A549 (cell line): ENCODE data around the gene FAAH2. TPM values are rescaled to one million over a fixed set of nuclear protein-coding genes. Genes with fewer than 3 reads are reported as not detected.

ENCODE experiments used
- ATAC-seq, 2 experiments: fragments of 200-7000 bp in 1 of 2; fragments of >200 bp in 1 of 2; cut with Nextera tagmentation in 1 of 2; cut with Tn5 transposase in 1 of 2; 3 replicates each; pipeline versions ENCODE4 v1.8.0 to v1.9.1; 2018 to 2020; ENCODE audit warnings: mild to moderate bottlenecking in 1 of 2, moderate library complexity in 1 of 2
- CTCF ChIA-PET: fragments of 300-600 bp; sonication (Branson Sonifier 250); formaldehyde crosslinking; extraction: SDS; loops from one replicate; lab custom pipeline; 2021; ENCODE audit warnings: antibody characterized with exemption, inconsistent platforms; lab: Yijun Ruan, JAX
- POLR2A ChIA-PET: fragments of 350-600 bp; formaldehyde crosslinking; extraction: SDS; loops from one replicate; lab custom pipeline; 2021; ENCODE audit warnings: antibody characterized with exemption, inconsistent platforms; lab: Yijun Ruan, JAX
- DNase-seq, 2 experiments: peaks; one replicate each; pipeline versions ENCODE4 v3.0.0 to v3.0.0-alpha.2; 2011 to 2016; ENCODE audit warnings: low read depth in 1 of 2, low spot score in 1 of 2
- FAIRE-seq: peaks from 2 replicates; lab custom pipeline; 2011; peaks lifted over from hg19 to GRCh38; lab: Jason Lieb, UNC
- H3K27ac ChIP-seq, 2 experiments: fragments of >200 bp; sonication (Bioruptor Twin); formaldehyde crosslinking; 3 replicates each; pipeline ENCODE4 v1.5.1; 2016 to 2017
- H3K4me1 ChIP-seq: fragments of >200 bp; sonication (Bioruptor Twin); formaldehyde crosslinking; 3 replicates; pipeline ENCODE4 v1.6.1; 2016
- H3K4me2 ChIP-seq: fragments of >200 bp; sonication (Bioruptor Twin); formaldehyde crosslinking; 3 replicates; pipeline ENCODE4 v1.6.1; 2016
- H3K4me3 ChIP-seq: fragments of >200 bp; sonication (Bioruptor Twin); formaldehyde crosslinking; 3 replicates; pipeline ENCODE4 v1.5.1; 2016
- H3K9me3 ChIP-seq: fragments of >200 bp; sonication (Bioruptor Twin); formaldehyde crosslinking; 3 replicates; pipeline ENCODE4 v1.6.1; 2016
- CEBPB ChIP-seq, 2 experiments: fragments of >200 bp in 1 of 2; sonication (Bioruptor Twin) in 1 of 2; formaldehyde crosslinking in 1 of 2; IDR thresholded peaks; 2 replicates each; pipeline ENCODE4 v1.6.1; 2012 to 2016
- CHD2 ChIP-seq: fragments of 150-350 bp; IDR thresholded peaks from 2 replicates; pipeline ENCODE4 v1.6.1; 2014; ENCODE audit warnings: low read length; ENCODE audit not compliant: partially characterized antibody
- EP300 ChIP-seq, 2 experiments: fragments of >200 bp; sonication (Bioruptor Twin); formaldehyde crosslinking; IDR thresholded peaks; 2 replicates in 1 of 2; 3 replicates in 1 of 2; pipeline ENCODE4 v1.6.1; 2016 to 2017
- ESRRA ChIP-seq: fragments of 150-350 bp; IDR thresholded peaks from 2 replicates; pipeline ENCODE4 v1.6.1; 2014; ENCODE audit warnings: mild to moderate bottlenecking, low read length, borderline replicate concordance
- FOSB ChIP-seq: fragments of 250-450 bp; sonication (Bioruptor Pico); IDR thresholded peaks from 2 replicates; pipeline ENCODE4 v1.5.0; 2020; ENCODE audit warnings: mild to moderate bottlenecking, moderate library complexity
- GATA3 ChIP-seq: IDR thresholded peaks from 2 replicates; pipeline ENCODE4 v1.6.1; 2012; ENCODE audit warnings: borderline replicate concordance
- HEYL ChIP-seq: fragments of 250-450 bp; sonication (Bioruptor Pico); IDR thresholded peaks from 2 replicates; pipeline ENCODE4 v1.8.0; 2021; ENCODE audit warnings: mild to moderate bottlenecking, moderate library complexity
- HOXB13 ChIP-seq: fragments of 250-450 bp; sonication (Bioruptor Pico); IDR thresholded peaks from 2 replicates; pipeline ENCODE4 v1.5.0; 2020; ENCODE audit warnings: low read depth, mild to moderate bottlenecking, moderate library complexity
- HOXB5 ChIP-seq: fragments of 250-450 bp; sonication (Bioruptor Pico); IDR thresholded peaks from 2 replicates; pipeline ENCODE4 v1.5.0; 2020; ENCODE audit warnings: mild to moderate bottlenecking, moderate library complexity
- KDM1A ChIP-seq: fragments of 200-600 bp; sonication (generic); IDR thresholded peaks from 2 replicates; pipeline ENCODE4 v1.6.1; 2016; ENCODE audit warnings: low read depth, mild to moderate bottlenecking
- KDM5A ChIP-seq: fragments of 200-600 bp; sonication (generic); IDR thresholded peaks from 2 replicates; pipeline ENCODE4 v1.6.1; 2016; ENCODE audit warnings: antibody characterized with exemption, mild to moderate bottlenecking
- POLR2A ChIP-seq: IDR thresholded peaks from 2 replicates; pipeline ENCODE4 v1.6.1; 2012; ENCODE audit warnings: mild to moderate bottlenecking, low read length
- RAD21 ChIP-seq, 2 experiments: fragments of >200 bp in 1 of 2; sonication (Bioruptor Twin) in 1 of 2; formaldehyde crosslinking in 1 of 2; IDR thresholded peaks in 1 of 2; conservative IDR thresholded peaks in 1 of 2; 2 replicates in 1 of 2; 3 replicates in 1 of 2; pipeline ENCODE4 v1.6.1; 2012 to 2018; ENCODE audit warnings: inconsistent platforms in 1 of 2
- RCOR1 ChIP-seq: fragments of 150-350 bp; IDR thresholded peaks from 2 replicates; pipeline ENCODE4 v1.6.1; 2014; ENCODE audit warnings: antibody characterized with exemption, low read length, low read depth
- TFCP2L1 ChIP-seq: fragments of 250-450 bp; sonication (Bioruptor Pico); IDR thresholded peaks from 2 replicates; pipeline ENCODE4 v1.5.0; 2021; ENCODE audit warnings: mild to moderate bottlenecking
- TP53 ChIP-seq: fragments of 250-450 bp; sonication (Bioruptor Pico); IDR thresholded peaks from 2 replicates; pipeline ENCODE4 v1.5.0; 2021; ENCODE audit warnings: mild to moderate bottlenecking, moderate library complexity
- ZC3H11A ChIP-seq: fragments of 450-650 bp; IDR thresholded peaks from 2 replicates; pipeline ENCODE4 v1.6.1; 2014; ENCODE audit warnings: antibody characterized with exemption, mild to moderate bottlenecking
- ZFP36 ChIP-seq: fragments of 450-650 bp; IDR thresholded peaks from 2 replicates; pipeline ENCODE4 v1.6.1; 2014; ENCODE audit warnings: borderline replicate concordance; ENCODE audit not compliant: partially characterized antibody
- ZSCAN20 ChIP-seq: fragments of 250-450 bp; sonication (Bioruptor Pico); IDR thresholded peaks from 2 replicates; pipeline ENCODE4 v1.8.0; 2022; ENCODE audit warnings: mild to moderate bottlenecking, moderate library complexity
- WGBS: methylation state at CpG from one replicate; pipeline ENCODE4 v1.1.6; 2017; ENCODE audit errors: missing lambda C conversion rate; 5-methylcytosine and 5-hydroxymethylcytosine counted together
- polyA plus RNA-seq, 4 experiments: library from polyadenylated mRNA; depleted of rRNA in 3 of 4; stranded (reverse); fragments of >200 nt; fragmentation: RNase III in 1 of 4; extraction: RNeasy Plus Mini Kit Qiagen cat#74134 plus additional on column Dnase treatment in 1 of 4; gene quantifications; 2 replicates in 3 of 4; 3 replicates in 1 of 4; pipeline ENCODE4 v1.2.3, GENCODE V29; 2011 to 2017
- TF ChIP-seq, protein P1 (sequence below): fragments of >200 bp; sonication (Bioruptor Twin); formaldehyde crosslinking; IDR thresholded peaks from 3 replicates; pipeline ENCODE4 v1.6.1; 2016
- TF ChIP-seq, protein P2 (sequence below): fragments of >200 bp; sonication (Bioruptor Twin); formaldehyde crosslinking; IDR thresholded peaks from 2 replicates; pipeline ENCODE4 v1.6.1; 2016
- TF ChIP-seq, protein P3 (sequence below): IDR thresholded peaks from 2 replicates; pipeline ENCODE4 v1.6.1; 2012; ENCODE audit warnings: low read depth, borderline replicate concordance

The FAAH2 gene
- polyA plus RNA-seq, 2 of the 4 experiments (the other 2 are of a cell fraction), result 0.09 to 0.52 TPM

DNA sequence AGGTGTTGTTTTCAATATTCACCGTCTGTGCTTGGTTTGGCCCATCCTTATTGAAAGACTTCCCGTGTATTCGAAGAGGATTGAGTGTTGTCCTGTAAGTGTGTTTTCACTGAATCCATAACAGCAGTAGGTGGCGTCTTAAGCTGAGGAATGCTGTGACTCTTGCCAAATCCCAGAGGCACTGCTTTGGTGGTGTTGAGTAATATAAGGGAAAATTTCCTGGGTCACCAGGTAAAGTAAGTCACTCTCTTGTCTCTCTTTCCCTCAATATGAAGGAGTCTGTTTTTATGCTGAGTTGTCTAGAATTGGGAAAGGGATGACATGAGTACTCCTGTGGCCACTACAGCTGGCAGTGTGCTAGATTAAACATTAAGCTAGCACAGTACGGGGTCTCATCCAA is 158.6 kb downstream of the FAAH2 start:
- whole genome bisulfite sequencing, result 5% methylated on average over 5 of the region's 5 CpGs
- no peaks in the 10 kb centered on the region for H3K4me1 ChIP-seq
- FAIRE-seq, result no peak
- H3K27ac ChIP-seq, result no peak overlapping the region
- ChIA-PET POLR2A (no interaction called here), CTCF (no interaction called here)
- H3K4me3 ChIP-seq, result no peak overlapping the region
- no peak overlapping the region for H3K4me2 ChIP-seq
- TF ChIP-seq EP300 (IDR thresholded peaks at IDR 0.05), result no peak
- TF ChIP-seq ZSCAN20 (CRISPR knock-in tag), result no peak
- TF ChIP-seq CEBPB (IDR thresholded peaks at IDR 0.05), result no peak
- TF ChIP-seq RCOR1, result no peak
- no peak for TF ChIP-seq HOXB5 (CRISPR knock-in tag)
- no peak for TF ChIP-seq ZC3H11A
- no peak for TF ChIP-seq POLR2A
- TF ChIP-seq GATA3, result no peak
- no peak for TF ChIP-seq FOSB (CRISPR knock-in tag)
- no peak for TF ChIP-seq KDM1A
- TF ChIP-seq RAD21 (conservative IDR thresholded peaks at IDR 0.05 in 1 of 2, IDR thresholded peaks at IDR 0.05 in 1 of 2), result no peak
- TF ChIP-seq, protein P1, sequence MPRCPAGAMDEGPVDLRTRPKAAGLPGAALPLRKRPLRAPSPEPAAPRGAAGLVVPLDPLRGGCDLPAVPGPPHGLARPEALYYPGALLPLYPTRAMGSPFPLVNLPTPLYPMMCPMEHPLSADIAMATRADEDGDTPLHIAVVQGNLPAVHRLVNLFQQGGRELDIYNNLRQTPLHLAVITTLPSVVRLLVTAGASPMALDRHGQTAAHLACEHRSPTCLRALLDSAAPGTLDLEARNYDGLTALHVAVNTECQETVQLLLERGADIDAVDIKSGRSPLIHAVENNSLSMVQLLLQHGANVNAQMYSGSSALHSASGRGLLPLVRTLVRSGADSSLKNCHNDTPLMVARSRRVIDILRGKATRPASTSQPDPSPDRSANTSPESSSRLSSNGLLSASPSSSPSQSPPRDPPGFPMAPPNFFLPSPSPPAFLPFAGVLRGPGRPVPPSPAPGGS, result no peak
- TF ChIP-seq, protein P2, sequence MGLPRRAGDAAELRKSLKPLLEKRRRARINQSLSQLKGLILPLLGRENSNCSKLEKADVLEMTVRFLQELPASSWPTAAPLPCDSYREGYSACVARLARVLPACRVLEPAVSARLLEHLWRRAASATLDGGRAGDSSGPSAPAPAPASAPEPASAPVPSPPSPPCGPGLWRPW, result no peak
- no peak for TF ChIP-seq TP53 (CRISPR knock-in tag)
- DNase-seq, result peak in 1 of 2 experiments; percentile 1
- no peaks in the 10 kb centered on the region for H3K9me3 ChIP-seq
- ATAC-seq, result no peak

DNA sequence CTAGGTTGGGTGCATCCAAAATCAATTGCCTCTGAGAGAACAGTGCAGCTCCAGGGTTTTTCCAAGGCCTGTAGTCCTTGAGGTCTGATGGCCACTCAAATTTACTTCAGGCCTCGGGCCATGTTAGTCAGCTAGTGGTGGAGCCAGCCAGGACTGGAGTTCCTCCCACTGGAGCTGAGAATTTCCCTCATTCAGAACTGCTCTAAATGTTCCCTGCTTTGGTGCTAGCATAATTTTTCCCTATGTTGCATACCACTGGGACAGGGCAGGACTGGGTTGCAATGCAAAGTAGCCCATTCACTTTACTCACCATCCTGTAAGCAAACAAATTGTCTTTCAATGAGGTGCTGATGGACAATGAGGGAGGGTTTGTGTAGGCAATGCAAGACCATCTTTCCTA is 159.3 kb downstream of the FAAH2 start:
- no peaks in the 10 kb centered on the region for H3K9me3 ChIP-seq
- FAIRE-seq, result no peak
- TF ChIP-seq GATA3 (no peak), POLR2A (no peak), ZFP36 (no peak), HEYL (no peak), ESRRA (no peak), HOXB13 (CRISPR knock-in tag) (no peak), TFCP2L1 (CRISPR knock-in tag) (no peak), KDM5A (no peak), CHD2 (no peak)
- TF ChIP-seq, protein P2, result no peak
- TF ChIP-seq, protein P3, sequence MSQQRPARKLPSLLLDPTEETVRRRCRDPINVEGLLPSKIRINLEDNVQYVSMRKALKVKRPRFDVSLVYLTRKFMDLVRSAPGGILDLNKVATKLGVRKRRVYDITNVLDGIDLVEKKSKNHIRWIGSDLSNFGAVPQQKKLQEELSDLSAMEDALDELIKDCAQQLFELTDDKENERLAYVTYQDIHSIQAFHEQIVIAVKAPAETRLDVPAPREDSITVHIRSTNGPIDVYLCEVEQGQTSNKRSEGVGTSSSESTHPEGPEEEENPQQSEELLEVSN, result no peak
- CTCF ChIA-PET, result no interaction called here
- no peak overlapping the region for H3K27ac ChIP-seq
- POLR2A ChIA-PET, result no interaction called here
- WGBS, result 0% methylated on average over 1 of the region's 1 CpG
- no peaks in the 10 kb centered on the region for H3K4me1 ChIP-seq
- H3K4me2 ChIP-seq, result no peak overlapping the region
- H3K4me3 ChIP-seq, result no peak overlapping the region
- ATAC-seq, result no peak
- no peak for DNase-seq

DNA sequence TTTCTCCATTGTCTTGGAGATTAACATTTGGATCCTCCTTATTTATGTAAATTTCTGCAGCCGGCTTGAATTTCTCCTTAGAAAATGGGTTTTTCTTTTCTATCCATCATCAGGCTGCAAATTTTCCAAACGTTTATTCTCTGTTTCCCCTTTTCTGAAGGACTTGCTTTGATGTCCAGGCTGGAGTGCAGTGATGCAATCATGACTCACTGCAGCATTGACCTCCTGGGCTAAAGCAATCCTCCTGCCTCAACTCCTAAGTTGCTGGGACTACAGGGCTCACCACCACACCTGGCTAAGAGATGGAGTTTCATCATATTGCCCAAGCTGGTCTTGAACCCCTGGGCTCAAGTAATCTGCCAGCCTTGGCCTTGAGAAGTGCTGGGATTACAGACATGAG is 161.3 kb downstream of the FAAH2 start:
- H3K4me2 ChIP-seq, result no peak overlapping the region
- H3K4me3 ChIP-seq, result no peak overlapping the region
- H3K9me3 ChIP-seq, result no peaks in the 10 kb centered on the region
- FAIRE-seq, result no peak
- no peak for DNase-seq
- ATAC-seq, result no peak
- TF ChIP-seq TP53 (CRISPR knock-in tag), result no peak
- no peaks in the 10 kb centered on the region for H3K4me1 ChIP-seq
- ChIA-PET CTCF (no interaction called here), POLR2A (no interaction called here)
- no peak overlapping the region for H3K27ac ChIP-seq
- 0% methylated on average over 2 of the region's 2 CpGs for WGBS
